Dendritic cell treated with granulocyte-macrophage colony-stimulating factor and Interleukin-4, amounts not matched to agents 40 ng/mL and 50 ng/mL, for 4 days (primary cell): ENCODE measurements around the gene GRIN3A.
"Not testable (repeated sequence)": the region's sequence is repeated elsewhere in the genome, so short reads cannot be mapped to it uniquely, and the experiment has no call there.

Source experiments
- H3K27ac Mint-ChIP-seq: one replicate; pipeline ENCODE4 v1.8.0; 2022; ENCODE audit warnings: mild to moderate bottlenecking, mixed read lengths
- H3K27me3 Mint-ChIP-seq: one replicate; pipeline ENCODE4 v1.8.0; 2022; ENCODE audit warnings: mild to moderate bottlenecking, mixed read lengths
- H3K36me3 Mint-ChIP-seq: one replicate; pipeline ENCODE4 v1.8.0; 2022; ENCODE audit warnings: low read depth, mixed read lengths
- H3K4me1 Mint-ChIP-seq: one replicate; pipeline ENCODE4 v1.8.0; 2022; ENCODE audit warnings: low read depth, mixed read lengths
- H3K4me3 Mint-ChIP-seq: one replicate; pipeline ENCODE4 v1.8.0; 2022; ENCODE audit warnings: mild to moderate bottlenecking, moderate library complexity, mixed read lengths
- H3K9me3 Mint-ChIP-seq: one replicate; pipeline ENCODE4 v1.8.0; 2022; ENCODE audit warnings: mixed read lengths
- intact Hi-C: fragments of 100-400 bp; cut with micrococcal nuclease; formaldehyde crosslinking; loops from one replicate; pipeline ENCODE4 v1.15.0; 2022

The GRIN3A gene

GRCh38 chr9:101724271-101724670, 14.2 kb downstream of the GRIN3A start:
- H3K4me1 Mint-ChIP-seq, H3K27me3 Mint-ChIP-seq, H3K27ac Mint-ChIP-seq, H3K36me3 Mint-ChIP-seq, intact Hi-C loops, H3K9me3 Mint-ChIP-seq, H3K4me3 Mint-ChIP-seq: not testable (repeated sequence)

GRCh38 chr9:101718192-101718591, 20.3 kb downstream of the GRIN3A start:
- intact Hi-C loops, result no loop called here
- peaks cover 8% of the 10 kb centered on the region for H3K27me3 Mint-ChIP-seq
- no peak overlapping the region for H3K27ac Mint-ChIP-seq
- H3K36me3 Mint-ChIP-seq, result no peaks in the 10 kb centered on the region
- H3K9me3 Mint-ChIP-seq, result no peaks in the 10 kb centered on the region
- no peaks in the 10 kb centered on the region for H3K4me1 Mint-ChIP-seq
- no peak overlapping the region for H3K4me3 Mint-ChIP-seq

- H3K4me1 Mint-ChIP-seq, result no peaks in the 10 kb centered on the region
- peaks cover 13% of the 10 kb centered on the region for H3K27me3 Mint-ChIP-seq
- H3K36me3 Mint-ChIP-seq, result no peaks in the 10 kb centered on the region
- no peaks in the 10 kb centered on the region for H3K9me3 Mint-ChIP-seq
- intact Hi-C loops, result no loop called here
- H3K4me3 Mint-ChIP-seq, result no peak overlapping the region
- no peak overlapping the region for H3K27ac Mint-ChIP-seq
Observed at GRCh38 chr9:101716629-101717028, 21.8 kb downstream of the GRIN3A start.

GRCh38 chr9:101711330-101711941, 27.0 kb downstream of the GRIN3A start:
- intact Hi-C loops, result no loop called here

GRCh38 chr9:101708855-101709254, 29.6 kb downstream of the GRIN3A start:
- Mint-ChIP-seq H3K27me3 (peaks cover 17% of the 10 kb centered on the region), H3K27ac (no peak overlapping the region)
- intact Hi-C loops, result no loop called here

More at GRCh38 chr9:101711330-101711941, 27.0 kb downstream of the GRIN3A start:
- Mint-ChIP-seq H3K27me3 (peaks cover 9% of the 10 kb centered on the region), H3K27ac (no peak overlapping the region), H3K4me3 (no peak overlapping the region), H3K36me3 (no peaks in the 10 kb centered on the region), H3K4me1 (no peaks in the 10 kb centered on the region), H3K9me3 (no peaks in the 10 kb centered on the region)

GRCh38 chr9:101707721-101708120, 30.7 kb downstream of the GRIN3A start:
- H3K4me3 Mint-ChIP-seq, result no peak overlapping the region
- peaks cover 10% of the 10 kb centered on the region for H3K4me1 Mint-ChIP-seq
- intact Hi-C loops, result no loop called here
- H3K27ac Mint-ChIP-seq, result no peak overlapping the region
- H3K36me3 Mint-ChIP-seq, result no peaks in the 10 kb centered on the region
- peaks cover 17% of the 10 kb centered on the region for H3K27me3 Mint-ChIP-seq
- no peaks in the 10 kb centered on the region for H3K9me3 Mint-ChIP-seq

More at GRCh38 chr9:101708855-101709254, 29.6 kb downstream of the GRIN3A start:
- Mint-ChIP-seq H3K4me1 (peaks cover 10% of the 10 kb centered on the region), H3K36me3 (no peaks in the 10 kb centered on the region), H3K4me3 (no peak overlapping the region), H3K9me3 (no peaks in the 10 kb centered on the region)

GRCh38 chr9:101706997-101707396, 31.4 kb downstream of the GRIN3A start:
- no peaks in the 10 kb centered on the region for H3K36me3 Mint-ChIP-seq
- H3K27me3 Mint-ChIP-seq, result peaks cover 12% of the 10 kb centered on the region
- H3K4me1 Mint-ChIP-seq, result peaks cover 10% of the 10 kb centered on the region
- H3K27ac Mint-ChIP-seq, result no peak overlapping the region
- intact Hi-C loops, result no loop called here
- H3K9me3 Mint-ChIP-seq, result no peaks in the 10 kb centered on the region
- no peak overlapping the region for H3K4me3 Mint-ChIP-seq

- no peaks in the 10 kb centered on the region for H3K36me3 Mint-ChIP-seq
- H3K4me3 Mint-ChIP-seq, result no peak overlapping the region
- H3K4me1 Mint-ChIP-seq, result peaks cover 10% of the 10 kb centered on the region
- H3K9me3 Mint-ChIP-seq, result no peaks in the 10 kb centered on the region
- no peak overlapping the region for H3K27ac Mint-ChIP-seq
- H3K27me3 Mint-ChIP-seq, result peaks cover 12% of the 10 kb centered on the region
- intact Hi-C loops, result no loop called here
Observed at GRCh38 chr9:101706261-101706798, 32.1 kb downstream of the GRIN3A start.

GRCh38 chr9:101705135-101705661, 33.2 kb downstream of the GRIN3A start:
- no peaks in the 10 kb centered on the region for H3K9me3 Mint-ChIP-seq
- H3K4me3 Mint-ChIP-seq, result peak overlapping the region; percentile 36
- intact Hi-C loops, result no loop called here
- H3K27ac Mint-ChIP-seq, result no peak overlapping the region
- H3K36me3 Mint-ChIP-seq, result no peaks in the 10 kb centered on the region
- peaks cover 10% of the 10 kb centered on the region for H3K4me1 Mint-ChIP-seq
- H3K27me3 Mint-ChIP-seq, result peaks cover 12% of the 10 kb centered on the region

GRCh38 chr9:101702257-101702656, 36.2 kb downstream of the GRIN3A start:
- H3K27me3 Mint-ChIP-seq, result peaks cover 10% of the 10 kb centered on the region
- no peak overlapping the region for H3K4me3 Mint-ChIP-seq
- intact Hi-C loops, result no loop called here
- no peak overlapping the region for H3K27ac Mint-ChIP-seq
- H3K4me1 Mint-ChIP-seq, result peaks cover 10% of the 10 kb centered on the region
- no peaks in the 10 kb centered on the region for H3K36me3 Mint-ChIP-seq
- no peaks in the 10 kb centered on the region for H3K9me3 Mint-ChIP-seq

- Mint-ChIP-seq H3K4me1 (no peaks in the 10 kb centered on the region), H3K27ac (no peak overlapping the region), H3K4me3 (no peak overlapping the region), H3K36me3 (no peaks in the 10 kb centered on the region), H3K9me3 (no peaks in the 10 kb centered on the region), H3K27me3 (no peaks in the 10 kb centered on the region)
- intact Hi-C loops, result no loop called here
Observed at GRCh38 chr9:101693546-101694336, 44.7 kb downstream of the GRIN3A start.

- Mint-ChIP-seq H3K27me3 (no peaks in the 10 kb centered on the region), H3K36me3 (no peaks in the 10 kb centered on the region)
- intact Hi-C loops, result no loop called here
Observed at GRCh38 chr9:101691657-101692056, 46.8 kb downstream of the GRIN3A start.

GRCh38 chr9:101689039-101689438, 49.4 kb downstream of the GRIN3A start:
- Mint-ChIP-seq H3K4me1 (no peaks in the 10 kb centered on the region), H3K36me3 (no peaks in the 10 kb centered on the region), H3K9me3 (no peaks in the 10 kb centered on the region), H3K27me3 (no peaks in the 10 kb centered on the region), H3K27ac (no peak overlapping the region), H3K4me3 (no peak overlapping the region)
- intact Hi-C loops, result no loop called here

More at GRCh38 chr9:101691657-101692056, 46.8 kb downstream of the GRIN3A start:
- H3K9me3 Mint-ChIP-seq, result no peaks in the 10 kb centered on the region
- H3K4me3 Mint-ChIP-seq, result no peak overlapping the region
- H3K4me1 Mint-ChIP-seq, result no peaks in the 10 kb centered on the region
- H3K27ac Mint-ChIP-seq, result no peak overlapping the region

- Mint-ChIP-seq H3K27me3 (peaks cover 3% of the 10 kb centered on the region), H3K36me3 (no peaks in the 10 kb centered on the region), H3K4me3 (no peak overlapping the region), H3K4me1 (no peaks in the 10 kb centered on the region), H3K9me3 (no peaks in the 10 kb centered on the region), H3K27ac (no peak overlapping the region)
- intact Hi-C loops, result no loop called here
Observed at GRCh38 chr9:101684665-101685064, 53.8 kb downstream of the GRIN3A start.
